Measurements from ENCODE around the gene AMACR.

AMACR gene

GRCh38 chr5:34012791-34013190 lies 4.9 kb upstream of the AMACR start:
- no peak for TF ChIP-seq CTCF (IDR thresholded peaks at IDR 0.05)

GRCh38 chr5:34011536-34011935 lies 3.7 kb upstream of the AMACR start:
- TF ChIP-seq CTCF (IDR thresholded peaks at IDR 0.05) = no peak

GRCh38 chr5:34009610-34010009 lies 1.8 kb upstream of the AMACR start:
- TF ChIP-seq CTCF (IDR thresholded peaks at IDR 0.05) = no peak

GRCh38 chr5:34008802-34009201 lies 952 bp upstream of the AMACR start:
- TF ChIP-seq CTCF (IDR thresholded peaks at IDR 0.05) = no peak

- no peak for TF ChIP-seq CTCF (IDR thresholded peaks at IDR 0.05)
These were observed 639 bp downstream of the AMACR start for GRCh38 chr5:34007201-34007620.

GRCh38 chr5:34005681-34006080 lies 2.2 kb downstream of the AMACR start:
- no peak for TF ChIP-seq CTCF (IDR thresholded peaks at IDR 0.05)

- TF ChIP-seq CTCF (IDR thresholded peaks at IDR 0.05) = no peak
These were observed 2.6 kb downstream of the AMACR start for GRCh38 chr5:34005211-34005610.

- no peak for TF ChIP-seq CTCF (IDR thresholded peaks at IDR 0.05)
These were observed 3.9 kb downstream of the AMACR start for GRCh38 chr5:34003941-34004340.

Measured in LNCAP (cell line).